Glomerular visceral epithelial cell (primary cell): ENCODE measurements around the gene PSKH1.
A peak's percentile ranks its signal among the peaks of the same experiment; 100 is the strongest.

Source experiments
- DNase-seq: peaks from one replicate; pipeline ENCODE4 v3.0.0-alpha.2; 2016; ENCODE audit errors: extremely low spot score

Gene PSKH1

DNA sequence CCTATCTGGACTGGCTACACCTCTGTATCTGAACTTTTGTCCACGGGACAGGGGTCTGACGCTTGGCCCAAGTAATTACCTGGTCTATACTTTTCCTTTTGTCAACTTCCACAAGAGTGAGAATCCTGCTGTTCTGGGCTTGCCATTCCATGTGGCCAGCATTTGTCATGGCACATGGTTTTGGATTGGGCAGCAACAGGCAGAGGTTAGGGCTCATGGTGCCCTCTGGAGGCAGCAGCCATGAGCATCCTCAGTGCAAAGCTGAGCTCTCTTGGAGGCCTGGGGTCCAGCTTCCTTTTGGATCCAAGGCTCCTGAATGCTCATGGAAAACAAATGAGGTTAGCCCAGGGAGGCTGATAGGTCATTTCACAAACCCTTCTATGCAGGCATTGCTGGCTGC is 27.7 kb upstream of the PSKH1 start:
- DNase-seq = no peak

DNA sequence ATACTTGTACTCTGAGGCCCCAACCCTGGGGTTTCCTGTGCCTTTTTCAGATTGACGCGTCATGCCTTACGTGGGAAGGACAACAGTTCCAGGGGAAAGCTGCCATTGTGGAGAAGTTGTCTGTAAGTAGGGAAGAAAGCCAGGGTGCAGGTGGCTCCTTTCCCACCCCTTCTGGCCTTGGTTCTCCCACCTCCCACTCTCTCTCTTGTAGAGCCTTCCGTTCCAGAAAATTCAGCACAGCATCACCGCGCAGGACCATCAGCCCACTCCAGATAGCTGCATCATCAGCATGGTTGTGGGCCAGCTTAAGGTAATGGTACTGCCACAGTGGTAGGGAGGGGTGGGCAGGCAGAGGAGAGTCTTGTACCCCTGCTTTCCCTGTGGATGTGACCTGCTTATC is 24.8 kb upstream of the PSKH1 start:
- DNase-seq = no peak

DNA sequence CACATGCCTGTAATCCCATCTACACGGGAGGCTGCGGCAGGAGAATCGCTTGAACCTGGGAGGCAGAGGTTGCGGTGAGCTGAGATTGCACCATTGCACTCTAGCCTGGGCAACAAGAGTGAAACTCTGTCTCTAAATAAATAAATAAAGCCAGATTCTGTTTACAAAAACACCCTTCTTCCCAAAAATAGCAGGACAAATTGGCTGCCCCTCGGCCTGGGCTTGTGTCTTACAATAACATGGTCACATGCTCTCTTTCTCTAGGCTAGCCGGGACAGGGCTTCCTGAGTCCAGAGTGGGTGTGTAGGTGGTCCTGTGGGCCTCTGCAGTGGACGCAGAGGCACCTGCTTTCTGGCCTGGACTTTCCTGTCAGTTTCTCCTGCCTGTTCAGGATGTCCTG is 23.4 kb upstream of the PSKH1 start:
- DNase-seq = no peak

DNA sequence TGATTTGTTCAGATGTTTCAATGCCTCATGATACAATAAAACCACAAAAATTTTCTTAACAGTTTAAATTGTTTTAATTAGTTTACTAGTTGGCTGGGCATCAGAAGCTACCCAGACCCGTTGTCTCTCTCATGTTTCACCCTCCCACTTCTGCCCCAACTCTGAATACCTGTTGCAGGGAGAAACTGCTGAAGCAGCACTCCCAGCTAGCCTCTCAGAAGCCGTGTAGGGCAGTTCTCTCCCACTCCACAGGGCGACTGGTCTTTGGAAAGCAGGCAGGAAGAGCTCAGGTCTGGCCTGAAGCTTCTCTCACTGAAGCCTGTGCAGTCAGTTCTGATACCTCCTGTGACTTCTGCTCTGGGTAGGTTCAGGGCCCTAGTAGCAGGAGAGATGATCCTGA is 21.8 kb upstream of the PSKH1 start:
- no peak for DNase-seq

DNA sequence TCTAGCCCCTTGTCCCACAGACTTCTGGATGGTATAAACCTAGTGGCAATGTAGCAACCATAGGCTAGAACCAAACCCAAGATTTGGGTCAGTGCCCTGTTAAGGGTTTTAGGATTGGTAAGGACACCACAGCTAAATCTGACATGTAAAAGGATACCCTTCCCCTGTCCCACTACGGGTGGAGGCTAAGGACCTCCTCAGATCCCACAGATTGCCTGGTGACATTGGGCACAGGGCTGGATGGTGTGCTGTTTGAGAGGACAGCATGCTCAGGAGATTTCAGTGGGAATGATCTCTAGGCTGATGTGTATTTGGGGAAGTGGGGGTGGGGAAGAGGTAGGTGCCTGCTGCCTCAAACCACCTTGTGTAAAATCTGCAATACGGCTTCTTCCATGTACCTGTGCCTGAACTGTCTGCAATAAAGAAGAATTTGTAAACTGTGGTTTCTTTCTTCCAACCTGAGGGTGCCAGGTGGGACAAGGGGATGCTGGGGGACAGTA is 20.9 kb upstream of the PSKH1 start:
- DNase-seq = no peak

DNA sequence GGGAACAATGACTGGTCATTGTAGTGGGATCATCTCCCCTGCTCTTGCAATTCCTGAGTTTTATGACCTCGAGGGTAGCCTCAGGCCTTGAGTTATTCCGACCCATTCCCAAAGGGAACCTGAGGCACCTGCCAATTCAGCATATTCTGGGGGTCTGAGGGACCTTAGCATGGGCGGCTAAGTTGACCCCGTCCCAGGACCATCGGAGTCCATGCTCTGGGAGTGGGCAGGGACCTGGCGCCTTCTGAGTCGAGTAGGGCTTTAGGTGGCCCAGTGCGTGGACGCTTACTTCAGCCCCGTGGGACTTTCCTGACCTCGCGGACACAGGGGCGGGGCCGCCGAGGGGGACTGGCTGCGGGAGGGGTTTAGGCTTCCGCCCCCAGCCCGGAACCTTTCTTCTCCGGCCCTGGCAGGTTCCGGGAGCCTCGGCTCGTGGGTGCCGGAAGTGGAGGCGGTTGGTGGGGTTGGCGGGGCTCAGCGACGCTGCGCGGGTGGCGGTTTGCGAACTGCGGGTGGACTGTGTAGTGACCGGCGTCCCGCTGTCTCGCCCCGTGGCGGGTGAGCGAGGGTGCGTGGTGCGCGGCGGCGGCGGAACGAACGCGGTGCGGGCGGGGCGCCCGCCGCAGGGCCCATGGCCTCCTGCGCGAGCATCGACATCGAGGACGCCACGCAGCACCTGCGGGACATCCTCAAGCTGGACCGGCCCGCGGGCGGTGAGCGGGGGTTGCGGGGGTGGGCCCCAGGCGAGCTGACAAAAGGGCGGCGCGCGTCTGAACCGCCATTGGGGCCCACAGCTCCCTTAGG is 20.2 kb upstream of the PSKH1 start, which contains the start of gene EDC4:
TSS of gene EDC4 (plus strand) at position 422 of the 804 bp plus-strand sequence. CDS start at position 632, 210 bp downstream.
- DNase-seq = peak; percentile 81

- DNase-seq = no peak
Measured at GRCh38 chr16:67873435-67874370, 19.4 kb upstream of the PSKH1 start.

GRCh38 chr16:67874372-67874771 is 18.7 kb upstream of the PSKH1 start:
- DNase-seq = no peak

GRCh38 chr16:67877064-67877463 is 16.0 kb upstream of the PSKH1 start:
- DNase-seq = no peak

DNA sequence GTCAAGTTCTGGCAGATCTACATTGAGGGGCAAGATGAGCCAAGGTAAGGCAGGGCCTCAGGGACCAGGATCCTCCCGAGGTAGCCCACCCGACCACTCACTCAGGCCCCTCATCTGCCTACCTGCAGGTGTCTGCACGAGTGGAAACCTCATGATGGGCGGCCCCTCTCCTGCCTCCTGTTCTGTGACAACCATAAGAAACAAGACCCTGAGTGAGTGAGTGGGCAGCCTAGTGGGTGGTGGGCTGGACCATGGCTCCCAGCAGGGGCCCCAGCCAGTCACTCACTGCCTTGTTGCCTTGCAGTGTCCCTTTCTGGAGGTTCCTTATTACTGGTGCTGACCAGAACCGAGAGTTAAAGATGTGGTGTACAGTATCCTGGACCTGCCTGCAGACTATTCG is 14.8 kb upstream of the PSKH1 start:
- no peak for DNase-seq

GRCh38 chr16:67878846-67879245 is 14.2 kb upstream of the PSKH1 start:
- DNase-seq = no peak

DNA sequence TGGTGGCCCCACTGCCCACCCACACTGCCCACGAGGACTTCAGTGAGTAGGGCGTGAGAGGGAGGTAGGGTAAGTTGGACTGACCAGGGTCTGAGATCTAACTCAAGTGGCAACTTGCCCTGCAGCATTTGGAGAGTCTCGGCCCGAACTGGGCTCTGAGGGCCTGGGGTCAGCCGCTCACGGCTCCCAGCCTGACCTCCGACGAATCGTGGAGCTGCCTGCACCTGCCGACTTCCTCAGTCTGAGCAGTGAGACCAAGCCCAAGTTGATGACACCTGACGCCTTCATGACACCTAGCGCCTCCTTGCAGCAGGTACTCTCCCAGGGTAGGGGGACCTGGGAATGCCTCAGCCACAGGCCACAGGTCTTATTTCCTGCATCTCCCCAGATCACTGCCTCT is 13.6 kb upstream of the PSKH1 start:
- DNase-seq = no peak

GRCh38 chr16:67879936-67880335 is 13.1 kb upstream of the PSKH1 start:
- DNase-seq = no peak

DNA sequence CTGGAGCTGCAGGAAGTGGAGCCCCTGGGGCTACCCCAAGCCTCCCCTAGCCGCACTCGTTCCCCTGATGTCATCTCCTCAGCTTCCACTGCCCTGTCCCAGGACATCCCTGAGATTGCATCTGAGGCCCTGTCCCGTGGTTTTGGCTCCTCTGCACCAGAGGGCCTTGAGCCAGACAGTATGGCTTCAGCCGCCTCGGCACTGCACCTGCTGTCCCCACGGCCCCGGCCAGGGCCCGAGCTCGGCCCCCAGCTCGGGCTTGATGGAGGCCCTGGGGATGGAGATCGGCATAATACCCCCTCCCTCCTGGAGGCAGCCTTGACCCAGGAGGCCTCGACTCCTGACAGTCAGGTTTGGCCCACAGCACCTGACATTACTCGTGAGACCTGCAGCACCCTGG is 12.5 kb upstream of the PSKH1 start:
- DNase-seq = no peak

DNA sequence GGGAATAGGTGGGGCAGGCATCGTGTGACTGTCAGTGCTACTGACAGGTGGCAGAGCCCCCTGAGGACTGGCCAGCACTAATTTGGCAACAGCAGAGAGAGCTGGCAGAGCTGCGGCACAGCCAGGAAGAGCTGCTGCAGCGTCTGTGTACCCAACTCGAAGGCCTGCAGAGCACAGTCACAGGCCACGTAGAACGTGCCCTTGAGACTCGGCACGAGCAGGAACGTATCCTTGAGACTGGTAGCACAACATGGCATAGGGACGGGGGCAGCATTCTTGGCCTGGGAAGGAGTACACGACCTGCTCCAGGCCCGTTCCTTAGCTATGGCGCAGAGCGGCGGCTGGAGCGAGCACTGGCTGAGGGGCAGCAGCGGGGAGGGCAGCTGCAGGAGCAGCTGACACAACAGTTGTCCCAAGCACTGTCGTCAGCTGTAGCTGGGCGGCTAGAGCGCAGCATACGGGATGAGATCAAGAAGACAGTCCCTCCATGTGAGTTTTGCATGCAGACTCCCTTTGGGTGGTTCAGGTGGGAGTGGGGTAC is 11.4 kb upstream of the PSKH1 start:
- no peak for DNase-seq

DNA sequence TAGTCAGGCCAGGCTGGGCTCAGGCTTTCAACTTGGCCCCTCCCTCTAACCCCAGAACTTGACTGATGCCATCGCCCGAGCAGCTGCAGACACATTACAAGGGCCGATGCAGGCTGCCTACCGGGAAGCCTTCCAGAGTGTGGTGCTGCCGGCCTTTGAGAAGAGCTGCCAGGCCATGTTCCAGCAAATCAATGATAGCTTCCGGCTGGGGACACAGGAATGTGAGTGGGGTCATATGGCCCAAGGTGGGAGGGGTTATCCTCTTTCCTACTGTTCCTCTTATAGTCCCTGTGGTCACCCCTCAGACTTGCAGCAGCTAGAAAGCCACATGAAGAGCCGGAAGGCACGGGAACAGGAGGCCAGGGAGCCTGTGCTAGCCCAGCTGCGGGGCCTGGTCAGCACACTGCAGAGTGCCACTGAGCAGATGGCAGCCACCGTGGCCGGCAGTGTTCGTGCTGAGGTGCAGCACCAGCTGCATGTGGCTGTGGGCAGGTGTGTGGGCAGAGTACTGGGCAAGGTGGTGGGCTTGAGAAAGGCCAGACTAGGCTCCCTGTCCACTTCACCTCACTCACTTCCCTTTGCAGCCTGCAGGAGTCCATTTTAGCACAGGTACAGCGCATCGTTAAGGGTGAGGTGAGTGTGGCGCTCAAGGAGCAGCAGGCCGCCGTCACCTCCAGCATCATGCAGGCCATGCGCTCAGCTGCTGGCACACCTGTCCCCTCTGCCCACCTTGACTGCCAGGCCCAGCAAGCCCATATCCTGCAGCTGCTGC is 10.5 kb upstream of the PSKH1 start:
- DNase-seq = no peak

- no peak for DNase-seq
Measured at GRCh38 chr16:67883146-67883871, 9.7 kb upstream of the PSKH1 start.

DNA sequence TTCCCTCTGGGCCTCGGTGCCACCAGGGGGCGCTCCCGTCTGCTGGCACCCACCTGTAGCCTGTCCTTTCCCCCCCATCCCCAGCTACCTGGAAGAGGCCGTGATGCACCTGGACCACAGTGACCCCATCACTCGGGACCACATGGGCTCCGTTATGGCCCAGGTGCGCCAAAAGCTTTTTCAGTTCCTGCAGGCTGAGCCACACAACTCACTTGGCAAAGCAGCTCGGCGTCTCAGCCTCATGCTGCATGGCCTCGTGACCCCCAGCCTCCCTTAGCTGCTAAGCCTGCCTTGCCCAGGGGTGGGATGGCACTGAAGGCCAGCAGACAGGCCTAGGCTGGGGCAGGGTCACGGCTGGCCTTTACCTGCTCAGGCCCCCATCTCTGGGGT is 9.2 kb upstream of the PSKH1 start:
- peak; percentile 43 for DNase-seq

DNA sequence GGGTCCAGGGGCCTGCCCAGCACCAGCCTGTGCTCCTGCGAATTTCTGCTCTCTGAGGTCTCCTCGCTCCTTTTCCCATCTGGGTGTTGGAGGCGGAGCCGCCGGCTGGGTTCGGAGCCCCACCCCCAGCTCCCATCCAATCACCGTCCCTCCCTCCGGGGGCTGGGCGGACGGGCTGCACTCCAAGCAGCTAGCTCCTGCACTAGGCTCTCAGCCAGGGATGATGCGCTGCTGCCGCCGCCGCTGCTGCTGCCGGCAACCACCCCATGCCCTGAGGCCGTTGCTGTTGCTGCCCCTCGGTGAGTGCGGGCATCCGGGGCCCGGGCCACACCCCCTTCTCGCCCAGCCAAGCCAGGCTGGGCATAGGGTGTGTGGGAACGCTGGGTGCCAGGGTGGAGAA is 8.4 kb upstream of the PSKH1 start, which contains the start of gene NRN1L:
TSS of gene NRN1L (plus strand) at position 202 of the 400 bp plus-strand sequence. CDS start at position 221, 19 bp downstream.
- DNase-seq = no peak

- DNase-seq = no peak
Measured at GRCh38 chr16:67885545-67885944, 7.5 kb upstream of the PSKH1 start.

DNA sequence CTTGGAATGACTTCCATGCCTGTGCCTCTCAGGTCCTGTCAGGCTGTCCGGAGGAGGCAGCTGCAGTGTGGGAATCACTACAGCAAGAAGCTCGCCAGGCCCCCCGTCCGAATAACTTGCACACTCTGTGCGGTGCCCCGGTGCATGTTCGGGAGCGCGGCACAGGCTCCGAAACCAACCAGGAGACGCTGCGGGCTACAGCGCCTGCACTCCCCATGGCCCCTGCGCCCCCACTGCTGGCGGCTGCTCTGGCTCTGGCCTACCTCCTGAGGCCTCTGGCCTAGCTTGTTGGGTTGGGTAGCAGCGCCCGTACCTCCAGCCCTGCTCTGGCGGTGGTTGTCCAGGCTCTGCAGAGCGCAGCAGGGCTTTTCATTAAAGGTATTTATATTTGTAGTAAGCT is 7.1 kb upstream of the PSKH1 start:
- DNase-seq = no peak
